ENCODE data around the gene LSAMP.

The LSAMP gene

GRCh38 chr3:116263842-116264545, 181.3 kb downstream of the LSAMP start:
- no peaks in the 10 kb centered on the region for H3K27me3 ChIP-seq (ENCODE audit: insufficient read depth, low read length, poor library complexity)

GRCh38 chr3:116260491-116260890, 184.8 kb downstream of the LSAMP start:
- Histone ChIP-seq H3K4me3 (ENCODE audit: low read depth in 1 of 2, low read length in 2 of 2) (no peak overlapping the region), H3K79me2 (ENCODE audit: insufficient read depth, low read length) (no peaks in the 10 kb centered on the region), H3K27ac (ENCODE audit: low read length) (no peak overlapping the region), H3K36me3 (ENCODE audit: insufficient read depth, low read length) (no peaks in the 10 kb centered on the region), H3K9ac (ENCODE audit: low read depth, low read length) (no peak overlapping the region), H4K20me1 (ENCODE audit: insufficient read depth, low read length) (no peaks in the 10 kb centered on the region), H2AFZ (ENCODE audit: low read depth, low read length) (no peak overlapping the region), H3K4me1 (ENCODE audit: insufficient read depth, low read length) (no peaks in the 10 kb centered on the region), H3K4me2 (ENCODE audit: insufficient read depth, low read length) (no peak overlapping the region), H3K27me3 (ENCODE audit: insufficient read depth, low read length, poor library complexity) (no peaks in the 10 kb centered on the region), H3K9me3 (ENCODE audit: insufficient read depth, low read length, severe bottlenecking) (no peaks in the 10 kb centered on the region)
- DNase-seq (no peak), ATAC-seq (ENCODE audit: insufficient read depth, low read depth) (no peak)
- TF ChIP-seq, protein P1, sequence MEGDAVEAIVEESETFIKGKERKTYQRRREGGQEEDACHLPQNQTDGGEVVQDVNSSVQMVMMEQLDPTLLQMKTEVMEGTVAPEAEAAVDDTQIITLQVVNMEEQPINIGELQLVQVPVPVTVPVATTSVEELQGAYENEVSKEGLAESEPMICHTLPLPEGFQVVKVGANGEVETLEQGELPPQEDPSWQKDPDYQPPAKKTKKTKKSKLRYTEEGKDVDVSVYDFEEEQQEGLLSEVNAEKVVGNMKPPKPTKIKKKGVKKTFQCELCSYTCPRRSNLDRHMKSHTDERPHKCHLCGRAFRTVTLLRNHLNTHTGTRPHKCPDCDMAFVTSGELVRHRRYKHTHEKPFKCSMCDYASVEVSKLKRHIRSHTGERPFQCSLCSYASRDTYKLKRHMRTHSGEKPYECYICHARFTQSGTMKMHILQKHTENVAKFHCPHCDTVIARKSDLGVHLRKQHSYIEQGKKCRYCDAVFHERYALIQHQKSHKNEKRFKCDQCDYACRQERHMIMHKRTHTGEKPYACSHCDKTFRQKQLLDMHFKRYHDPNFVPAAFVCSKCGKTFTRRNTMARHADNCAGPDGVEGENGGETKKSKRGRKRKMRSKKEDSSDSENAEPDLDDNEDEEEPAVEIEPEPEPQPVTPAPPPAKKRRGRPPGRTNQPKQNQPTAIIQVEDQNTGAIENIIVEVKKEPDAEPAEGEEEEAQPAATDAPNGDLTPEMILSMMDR (IDR thresholded peaks at IDR 0.05; ENCODE audit: borderline replicate concordance, extremely low read depth, low read length, poor library complexity, severe bottlenecking): no peak
- TF ChIP-seq EZH2 (IDR thresholded peaks at IDR 0.05; ENCODE audit: borderline replicate concordance, low read depth, low read length, severe bottlenecking): no peak

More at GRCh38 chr3:116263842-116264545, 181.3 kb downstream of the LSAMP start:
- Histone ChIP-seq H3K4me3 (ENCODE audit: low read depth in 1 of 2, low read length in 2 of 2) (no peak overlapping the region), H3K4me2 (ENCODE audit: insufficient read depth, low read length) (no peak overlapping the region), H3K4me1 (ENCODE audit: insufficient read depth, low read length) (no peaks in the 10 kb centered on the region), H4K20me1 (ENCODE audit: insufficient read depth, low read length) (no peaks in the 10 kb centered on the region), H2AFZ (ENCODE audit: low read depth, low read length) (no peak overlapping the region), H3K27ac (ENCODE audit: low read length) (no peak overlapping the region), H3K36me3 (ENCODE audit: insufficient read depth, low read length) (no peaks in the 10 kb centered on the region), H3K79me2 (ENCODE audit: insufficient read depth, low read length) (no peaks in the 10 kb centered on the region), H3K9ac (ENCODE audit: low read depth, low read length) (no peak overlapping the region), H3K9me3 (ENCODE audit: insufficient read depth, low read length, severe bottlenecking) (no peaks in the 10 kb centered on the region)
- ATAC-seq (ENCODE audit: insufficient read depth, low read depth): no peak
- no peak for TF ChIP-seq EZH2 (IDR thresholded peaks at IDR 0.05; ENCODE audit: borderline replicate concordance, low read depth, low read length, severe bottlenecking)
- TF ChIP-seq, protein P1 (IDR thresholded peaks at IDR 0.05; ENCODE audit: borderline replicate concordance, extremely low read depth, low read length, poor library complexity, severe bottlenecking): no peak
- no peak for DNase-seq

DNA sequence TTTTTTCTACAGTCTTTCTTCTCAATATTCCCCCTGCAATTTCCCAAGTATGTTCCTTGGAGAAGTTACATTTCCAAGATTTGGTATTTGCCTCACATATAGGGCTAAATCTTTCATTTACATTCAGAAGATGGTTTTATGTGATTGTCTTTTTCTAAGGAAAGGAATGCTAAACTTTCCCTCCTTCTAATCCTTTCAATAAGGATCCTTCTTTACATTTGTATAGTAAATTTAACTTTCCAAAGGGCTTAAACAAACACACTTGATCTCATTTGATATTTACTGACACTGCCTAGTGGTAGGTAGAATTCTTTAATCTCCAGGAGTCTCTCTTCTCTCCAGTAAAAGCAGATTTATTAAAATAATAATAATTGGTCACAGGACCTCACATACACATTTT, 185.3 kb downstream of the LSAMP start:
- no peak for ATAC-seq (ENCODE audit: insufficient read depth, low read depth)
- no peak overlapping the region for H3K27ac ChIP-seq (ENCODE audit: low read length)

More for the DNA sequence above, 185.3 kb downstream of the LSAMP start:
- H3K4me1 ChIP-seq (ENCODE audit: insufficient read depth, low read length): no peaks in the 10 kb centered on the region
- no peak for DNase-seq
- H3K79me2 ChIP-seq (ENCODE audit: insufficient read depth, low read length): no peaks in the 10 kb centered on the region
- H3K9me3 ChIP-seq (ENCODE audit: insufficient read depth, low read length, severe bottlenecking): no peaks in the 10 kb centered on the region
- TF ChIP-seq, protein P1 (IDR thresholded peaks at IDR 0.05; ENCODE audit: borderline replicate concordance, extremely low read depth, low read length, poor library complexity, severe bottlenecking): no peak
- no peak for TF ChIP-seq EZH2 (IDR thresholded peaks at IDR 0.05; ENCODE audit: borderline replicate concordance, low read depth, low read length, severe bottlenecking)
- no peaks in the 10 kb centered on the region for H3K27me3 ChIP-seq (ENCODE audit: insufficient read depth, low read length, poor library complexity)
- no peaks in the 10 kb centered on the region for H4K20me1 ChIP-seq (ENCODE audit: insufficient read depth, low read length)
- H3K4me2 ChIP-seq (ENCODE audit: insufficient read depth, low read length): no peak overlapping the region
- no peaks in the 10 kb centered on the region for H3K36me3 ChIP-seq (ENCODE audit: insufficient read depth, low read length)
- H3K4me3 ChIP-seq (ENCODE audit: low read depth in 1 of 2, low read length in 2 of 2): no peak overlapping the region
- H2AFZ ChIP-seq (ENCODE audit: low read depth, low read length): no peak overlapping the region
- H3K9ac ChIP-seq (ENCODE audit: low read depth, low read length): no peak overlapping the region

All from DND-41 (cell line).